Fibroblast of skin of right quadriceps (primary cell): ENCODE data around the gene CUX1.
"Not testable (repeated sequence)": the region's sequence is repeated elsewhere in the genome, so short reads cannot be mapped to it uniquely, and the experiment has no call there.

Source experiments
- DNase-seq: peaks from one replicate; pipeline ENCODE4 v3.0.0-alpha.2; 2013

CUX1 gene

DNA sequence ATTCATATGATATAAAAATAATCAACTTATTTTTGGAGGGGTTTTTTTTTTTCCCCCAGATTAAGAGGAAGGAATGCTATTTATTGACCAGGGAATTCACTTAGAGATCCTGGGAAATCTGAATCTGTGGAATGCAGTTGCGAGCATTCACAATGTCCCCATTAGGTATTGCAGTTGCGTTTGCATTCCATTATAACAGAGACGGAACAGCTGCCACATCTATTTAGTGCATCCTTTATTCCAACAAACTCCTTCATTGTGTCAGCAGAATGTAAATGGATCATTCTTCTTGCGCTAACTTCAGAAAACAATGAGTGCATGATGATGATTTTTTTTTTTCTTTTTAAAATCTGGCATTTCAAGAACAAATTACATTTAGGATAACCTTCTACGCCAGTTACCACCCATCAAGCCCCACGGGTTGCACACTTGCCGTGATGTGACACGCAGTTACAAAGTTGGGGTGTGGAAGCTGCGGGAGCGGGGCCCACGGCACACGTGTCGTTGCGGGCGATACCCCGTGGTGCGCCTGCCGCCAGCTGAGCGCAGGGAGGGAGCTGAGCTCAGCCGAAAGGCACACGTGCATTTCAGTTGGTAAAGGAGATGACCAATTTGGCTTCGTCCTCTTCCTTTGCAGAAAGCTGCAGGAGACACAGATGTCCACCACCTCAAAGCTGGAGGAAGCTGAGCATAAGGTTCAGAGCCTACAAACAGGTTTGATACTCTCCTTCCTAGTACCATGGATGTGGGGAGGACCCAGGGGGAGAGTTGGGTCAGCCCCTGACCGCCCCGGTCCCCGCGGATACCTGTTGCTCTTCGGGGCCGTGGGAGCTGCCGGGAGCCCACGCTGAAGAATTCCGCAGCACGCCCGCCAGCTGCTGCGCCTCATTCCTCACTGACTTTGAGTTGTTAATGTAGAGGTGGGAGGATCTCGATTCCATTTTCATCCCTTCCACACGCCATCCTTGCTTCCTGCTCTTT, 293.9 kb downstream of the CUX1 start:
- no peak for DNase-seq

DNA sequence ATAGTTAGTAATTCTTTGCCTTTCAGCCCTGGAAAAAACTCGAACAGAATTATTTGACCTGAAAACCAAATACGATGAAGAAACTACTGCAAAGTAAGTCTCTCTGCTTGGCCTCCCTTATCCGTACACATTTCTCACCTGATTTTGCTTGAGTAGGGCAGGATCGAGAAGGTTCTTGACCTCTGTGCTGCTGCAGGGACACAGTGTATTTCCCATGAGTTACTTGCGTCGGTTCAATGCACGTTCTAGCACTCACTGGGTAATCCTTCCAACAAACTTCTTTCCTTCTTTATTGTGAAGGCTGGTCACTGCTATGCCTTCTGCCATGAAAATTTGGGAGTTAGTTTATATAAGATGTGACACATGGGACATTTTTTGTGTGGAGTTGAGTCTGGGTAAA, 297.8 kb downstream of the CUX1 start:
- DNase-seq: no peak

GRCh38 chr7:102115931-102116330, 298.5 kb downstream of the CUX1 start:
- no peak for DNase-seq

DNA sequence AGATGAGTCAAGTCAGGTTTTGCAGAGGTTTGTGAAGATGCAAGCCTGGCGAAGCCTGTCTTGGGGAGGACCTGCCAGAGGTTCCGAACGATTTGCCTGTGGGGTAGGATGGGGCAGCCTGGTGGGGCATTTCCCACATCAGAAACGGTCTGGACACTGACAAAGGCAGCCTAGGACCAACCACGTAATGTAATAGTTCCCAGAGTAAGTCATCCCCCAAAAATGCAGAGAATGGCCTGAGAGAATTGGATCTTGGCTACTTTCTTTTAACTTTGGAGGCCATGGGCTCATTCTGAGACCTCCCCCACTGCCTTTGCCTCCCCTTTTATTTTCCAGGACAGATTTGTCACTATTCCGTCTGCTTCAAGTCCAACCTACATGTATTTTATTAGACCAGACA, 300.3 kb downstream of the CUX1 start:
- DNase-seq: peak; percentile 84

- no peak for DNase-seq
Observed at GRCh38 chr7:102119213-102119651, 301.8 kb downstream of the CUX1 start.

DNA sequence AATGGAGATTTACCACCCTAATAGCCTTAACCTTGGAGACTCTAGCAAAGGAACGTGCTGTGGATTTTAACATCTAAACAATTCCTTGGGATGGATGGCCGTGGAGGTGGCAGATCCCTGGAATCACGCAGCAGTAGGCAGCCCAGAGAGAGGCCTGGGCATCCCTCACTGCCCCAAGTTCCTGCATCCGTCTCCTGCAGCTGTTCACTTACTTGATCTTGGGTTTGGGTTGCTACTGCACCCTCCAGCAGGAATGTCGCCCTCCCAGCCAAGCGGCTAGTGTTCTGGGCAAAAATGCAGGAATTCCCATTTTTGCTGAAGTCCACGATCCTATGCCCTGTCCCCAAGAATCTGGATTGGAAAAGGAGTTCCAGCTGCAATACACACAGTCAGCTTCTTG, 302.5 kb downstream of the CUX1 start:
- no peak for DNase-seq

DNA sequence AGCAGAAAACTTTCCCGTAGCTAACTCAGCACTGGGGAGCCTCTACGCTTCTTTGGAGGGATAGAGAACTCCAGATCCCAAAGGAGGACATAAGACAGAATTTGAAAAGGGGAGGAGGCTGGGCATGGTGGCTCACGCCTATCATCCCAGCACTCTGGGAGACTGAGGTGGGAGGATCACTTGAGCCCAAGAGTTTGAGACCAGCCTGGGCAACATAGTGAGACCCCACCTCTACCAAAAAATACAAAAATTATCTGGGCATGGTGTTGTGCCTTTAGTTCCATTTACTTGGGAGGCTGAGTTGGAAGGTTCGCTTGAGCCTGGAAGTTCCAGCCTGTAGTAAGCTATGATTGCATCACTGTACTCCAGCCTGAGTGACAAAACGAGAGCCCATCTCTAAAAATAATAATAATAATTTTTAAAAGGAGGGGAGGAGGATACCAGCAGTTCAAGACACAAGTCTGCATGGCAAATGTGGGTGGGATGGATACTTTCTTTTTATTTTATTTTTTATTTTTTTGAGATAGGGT, 303.3 kb downstream of the CUX1 start:
- DNase-seq: no peak

DNA sequence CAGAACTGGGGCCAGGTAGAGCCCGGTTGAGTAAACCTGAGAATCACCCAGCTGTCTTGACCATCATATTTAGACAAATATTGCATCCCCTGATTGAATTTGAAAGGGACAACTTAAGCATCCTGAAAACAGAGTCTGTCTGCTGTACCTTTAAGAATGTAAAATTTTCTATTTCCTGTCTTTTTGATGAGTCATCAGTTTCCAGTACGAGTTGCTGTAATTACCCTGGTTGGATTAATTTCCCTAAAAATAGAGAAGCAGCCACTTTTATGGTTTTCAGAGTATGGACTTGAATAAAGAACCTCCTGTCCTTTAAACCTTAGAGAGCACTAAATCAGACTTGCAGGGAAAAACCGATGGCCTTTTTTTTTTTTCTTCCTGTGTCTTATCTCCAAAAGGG, 304.6 kb downstream of the CUX1 start:
- DNase-seq: peak; percentile 76

DNA sequence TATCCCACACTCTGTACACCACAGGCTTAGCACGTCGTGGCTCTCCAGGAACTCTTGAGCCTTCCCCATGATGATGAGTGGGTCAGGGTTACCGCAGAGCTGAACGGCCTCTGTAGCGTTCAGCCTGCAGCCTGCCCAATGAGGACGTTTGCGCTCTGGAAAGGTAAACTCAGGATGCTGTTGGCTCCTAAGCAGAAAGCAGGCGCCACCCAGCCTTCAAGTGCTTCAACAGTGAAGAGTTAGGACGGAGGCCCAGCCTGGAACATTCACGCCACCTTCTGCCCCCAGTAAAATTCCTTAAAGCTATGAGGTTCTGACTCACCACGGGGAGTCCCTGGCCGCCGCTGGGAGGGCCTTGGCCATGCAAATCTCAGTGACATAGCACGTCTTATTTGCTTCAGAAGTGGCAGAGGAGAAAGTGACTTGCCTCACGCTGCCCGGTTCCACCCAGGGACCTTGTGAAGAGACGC, 307.7 kb downstream of the CUX1 start:
- peak; percentile 70 for DNase-seq

DNA sequence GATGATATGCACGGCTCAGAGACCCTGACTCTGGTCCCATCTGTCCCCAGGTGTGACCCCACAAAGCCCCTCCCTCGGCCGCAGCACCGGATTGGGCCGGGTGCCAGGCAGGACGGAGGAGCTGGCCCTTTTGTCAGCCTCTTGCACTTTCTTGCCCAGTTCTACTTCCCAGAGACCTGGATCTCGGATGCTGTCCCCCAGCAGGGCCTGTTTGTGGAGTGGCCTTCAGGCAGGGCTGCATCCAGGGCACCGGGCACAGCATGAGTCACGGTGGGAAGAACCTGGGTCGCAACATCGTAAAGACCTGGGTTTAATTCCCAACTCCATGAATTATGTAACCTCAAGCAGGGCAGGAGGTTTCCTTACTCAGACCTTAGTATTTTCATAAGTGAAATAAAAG, 310.9 kb downstream of the CUX1 start:
- no peak for DNase-seq

GRCh38 chr7:102129636-102130370, 312.4 kb downstream of the CUX1 start:
- DNase-seq: no peak

- no peak for DNase-seq
Observed at GRCh38 chr7:102132209-102132752, 314.9 kb downstream of the CUX1 start.

DNA sequence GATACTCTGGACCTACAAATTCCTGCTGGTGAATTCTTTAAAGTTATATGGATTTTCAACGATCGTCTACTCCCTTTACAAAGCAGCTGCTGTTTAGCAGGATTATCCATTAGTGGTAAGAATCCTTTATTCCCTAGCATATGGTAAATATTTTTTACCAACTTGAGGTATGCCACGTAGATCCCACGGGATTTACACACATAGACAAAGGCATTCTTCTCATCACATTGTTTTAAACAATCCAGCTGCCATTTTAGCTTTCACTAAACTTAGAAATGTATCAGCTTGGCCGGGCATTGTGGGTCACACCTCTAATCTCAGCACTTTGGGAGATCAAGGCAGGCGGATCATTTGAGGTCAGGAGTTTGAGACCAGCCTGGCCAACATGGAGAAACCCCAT, 321.2 kb downstream of the CUX1 start:
- peak; percentile 18 for DNase-seq

- no peak for DNase-seq
Observed at GRCh38 chr7:102140952-102141370, 323.5 kb downstream of the CUX1 start.

DNA sequence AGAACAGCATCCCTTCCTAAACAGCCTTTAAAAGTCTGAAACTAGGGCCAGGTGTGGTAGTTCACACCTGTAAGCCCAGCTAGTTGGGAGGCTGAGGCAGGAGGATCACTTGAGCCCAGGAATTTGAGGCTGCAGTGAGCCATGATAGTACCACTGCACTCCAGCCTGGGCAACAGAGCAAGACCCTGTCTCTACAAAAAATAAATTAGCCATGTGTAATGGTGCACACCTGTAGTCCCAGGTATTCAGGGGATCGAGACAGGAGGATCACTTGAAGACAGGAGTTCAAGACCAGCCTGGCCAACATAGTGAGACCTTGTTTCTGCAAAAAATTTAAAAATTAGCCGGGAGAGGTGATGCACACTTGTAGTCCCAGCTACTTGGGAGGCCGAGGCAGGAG, 325.0 kb downstream of the CUX1 start:
- not testable (repeated sequence) for DNase-seq

- no peak for DNase-seq
Observed at GRCh38 chr7:102146122-102146521, 328.7 kb downstream of the CUX1 start.

GRCh38 chr7:102147008-102147407, 329.6 kb downstream of the CUX1 start:
- no peak for DNase-seq

DNA sequence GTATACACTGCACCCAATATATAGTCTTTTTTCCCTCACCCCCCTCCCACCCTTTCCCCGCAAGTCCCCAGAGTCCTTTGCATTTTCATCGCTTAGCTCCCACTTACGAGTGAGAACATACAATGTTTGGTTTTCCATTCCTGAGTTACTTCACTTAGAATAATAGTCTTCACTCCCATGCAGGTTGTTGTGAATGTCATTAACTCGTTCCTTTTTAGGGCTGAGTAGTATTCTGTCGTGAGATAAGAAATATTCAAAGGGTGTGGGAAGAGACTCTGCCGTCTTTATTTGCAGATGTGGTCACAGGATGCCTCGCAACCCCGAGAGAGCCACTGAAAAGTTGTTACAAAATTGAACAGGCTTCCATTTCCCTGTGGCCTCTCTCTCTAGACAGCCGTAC, 331.4 kb downstream of the CUX1 start:
- DNase-seq: no peak

- DNase-seq: no peak
Observed at GRCh38 chr7:102149416-102149815, 332.0 kb downstream of the CUX1 start.

DNA sequence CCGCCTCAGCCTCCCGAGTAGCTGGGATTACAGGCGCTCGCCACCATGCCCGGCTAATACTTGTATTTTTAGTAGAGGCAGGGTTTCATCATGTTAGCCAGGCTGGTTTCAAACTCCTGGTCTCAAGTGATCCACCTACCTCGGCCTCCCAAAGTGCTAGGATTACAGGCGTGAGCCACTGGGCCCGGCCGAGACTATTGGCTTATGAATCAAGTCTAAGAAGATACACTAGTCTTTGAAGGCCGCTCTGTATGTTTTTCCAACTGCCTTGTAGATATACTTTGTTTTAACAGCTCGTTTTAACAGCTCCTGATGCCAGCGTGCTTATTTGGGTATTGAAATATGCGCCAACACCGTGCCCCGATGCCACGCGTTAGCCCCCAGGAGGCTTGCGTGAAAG, 332.8 kb downstream of the CUX1 start:
- DNase-seq: no peak

GRCh38 chr7:102152672-102153598, 335.5 kb downstream of the CUX1 start:
- peak; percentile 53 for DNase-seq

DNA sequence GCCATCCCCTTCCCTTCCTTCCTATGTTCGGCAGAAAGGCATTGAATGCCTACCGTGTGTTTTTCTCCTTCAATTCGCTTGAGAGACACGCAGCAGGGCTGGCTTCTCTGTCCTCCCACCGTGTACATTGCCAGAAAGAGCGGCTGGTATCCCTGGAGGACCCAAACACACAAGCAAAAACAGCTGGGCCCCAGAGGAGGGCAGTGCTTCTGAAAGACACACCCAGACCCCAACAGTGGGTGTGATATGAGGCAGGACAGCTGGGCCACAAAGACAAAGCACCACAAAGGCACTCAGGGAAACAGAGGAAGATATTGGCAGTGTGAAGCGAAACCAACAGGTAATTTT, 336.1 kb downstream of the CUX1 start:
- no peak for DNase-seq
